ENCODE measurements around the gene HECA.
"Not testable (repeated sequence)": the region's sequence is repeated elsewhere in the genome, so short reads cannot be mapped to it uniquely, and the experiment has no call there.

HECA gene

GRCh38 chr6:139152088-139152891, 17.4 kb downstream of the HECA start:
- no peak for TF ChIP-seq CTCF (conservative IDR thresholded peaks at IDR 0.05; ENCODE audit: low read depth, low read length)
- no peak for DNase-seq (ENCODE audit: low read depth)
- no peak overlapping the region for H3K4me3 ChIP-seq (ENCODE audit: low read length)

DNA sequence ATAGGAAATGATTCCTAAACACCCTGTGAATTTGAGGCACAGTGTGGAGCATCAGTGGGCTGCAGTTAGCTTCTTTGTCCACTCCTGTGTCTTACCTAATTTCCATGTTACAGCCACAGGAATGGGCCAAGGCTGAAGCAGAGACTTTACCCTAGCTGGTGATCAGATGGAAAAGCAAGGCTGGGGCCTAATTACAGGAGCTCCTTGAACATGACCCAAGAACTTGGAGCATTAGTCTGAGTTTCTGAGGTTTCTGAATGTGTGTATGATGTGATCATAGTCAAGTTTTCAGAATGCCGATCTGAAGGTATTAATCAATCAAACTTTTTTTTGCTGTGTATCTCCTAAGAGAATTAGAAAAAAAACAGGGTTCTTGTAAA, 18.0 kb downstream of the HECA start:
- TF ChIP-seq CTCF (conservative IDR thresholded peaks at IDR 0.05; ENCODE audit: low read depth, low read length): no peak
- DNase-seq (ENCODE audit: low read depth): no peak

GRCh38 chr6:139153855-139154254, 19.0 kb downstream of the HECA start:
- no peak for TF ChIP-seq CTCF (conservative IDR thresholded peaks at IDR 0.05; ENCODE audit: low read depth, low read length)
- DNase-seq (ENCODE audit: low read depth): no peak
- no peak overlapping the region for H3K4me3 ChIP-seq (ENCODE audit: low read length)

More for the DNA sequence above, 18.0 kb downstream of the HECA start:
- H3K4me3 ChIP-seq (ENCODE audit: low read length): no peak overlapping the region

GRCh38 chr6:139154881-139155547, 20.1 kb downstream of the HECA start:
- no peak overlapping the region for H3K4me3 ChIP-seq (ENCODE audit: low read length)
- TF ChIP-seq CTCF (conservative IDR thresholded peaks at IDR 0.05; ENCODE audit: low read depth, low read length): no peak
- no peak for DNase-seq (ENCODE audit: low read depth)

DNA sequence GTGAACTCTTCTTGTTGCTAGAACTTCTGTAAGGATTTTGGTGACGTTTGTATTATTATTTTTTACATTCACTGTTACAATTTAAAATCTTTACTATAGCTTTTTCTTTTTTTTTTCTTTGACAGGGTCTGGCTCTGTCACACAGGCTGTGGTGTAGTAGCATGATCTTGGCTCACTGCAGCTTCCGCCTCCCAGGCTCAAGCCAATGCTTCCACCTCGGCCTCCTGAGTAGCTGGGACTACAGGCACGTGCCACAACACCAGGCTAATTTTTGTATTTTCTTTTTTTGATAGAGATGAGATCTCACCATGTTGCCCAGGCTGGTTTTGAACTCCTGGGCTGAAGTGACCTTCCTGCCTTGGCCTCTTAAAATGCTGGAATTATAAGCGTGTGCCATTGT, 21.2 kb downstream of the HECA start:
- DNase-seq (ENCODE audit: low read depth): no peak
- no peak overlapping the region for H3K4me3 ChIP-seq (ENCODE audit: low read length)
- TF ChIP-seq CTCF (conservative IDR thresholded peaks at IDR 0.05; ENCODE audit: low read depth, low read length): no peak

DNA sequence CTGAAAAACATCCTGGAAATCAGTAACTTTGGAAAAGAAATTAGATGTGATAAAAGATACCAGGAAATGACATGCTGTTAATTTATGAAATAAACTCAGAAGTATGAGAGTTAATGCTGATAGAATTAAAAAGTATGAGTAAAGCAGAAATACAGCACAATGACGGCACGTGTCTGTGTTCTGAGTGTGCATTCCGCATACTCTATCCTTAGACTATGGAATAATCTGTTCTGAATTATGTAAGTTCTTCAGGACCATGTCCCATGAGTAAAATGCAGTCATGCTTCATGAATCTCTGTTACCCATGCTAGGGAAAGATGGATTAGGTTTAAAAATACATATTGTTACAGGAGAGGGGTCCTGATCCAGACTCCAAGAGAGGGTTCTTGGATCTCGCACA, 21.7 kb downstream of the HECA start:
- H3K4me3 ChIP-seq (ENCODE audit: low read length): no peak overlapping the region
- no peak for TF ChIP-seq CTCF (conservative IDR thresholded peaks at IDR 0.05; ENCODE audit: low read depth, low read length)
- DNase-seq (ENCODE audit: low read depth): no peak

DNA sequence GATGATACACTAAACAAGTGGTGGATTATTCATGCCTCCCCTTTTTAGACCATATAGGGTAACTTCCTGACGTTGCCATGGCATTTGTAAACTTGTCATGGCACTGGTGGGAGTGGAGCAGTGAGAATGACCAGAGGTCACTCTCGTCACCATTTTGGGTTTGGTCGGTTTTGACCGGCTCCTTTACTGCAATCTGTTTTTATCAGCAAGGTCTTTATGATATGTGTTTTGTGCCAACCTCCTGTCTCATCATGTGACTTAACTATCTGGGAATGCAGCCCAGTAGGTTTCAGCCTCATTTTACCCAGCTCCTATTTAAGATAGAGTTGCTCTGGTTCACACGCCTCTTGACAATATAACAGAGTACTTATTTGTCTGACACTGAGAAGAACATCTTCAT, 22.2 kb downstream of the HECA start:
- H3K4me3 ChIP-seq (ENCODE audit: low read length): not testable (repeated sequence)

More for the DNA sequence above, 22.2 kb downstream of the HECA start:
- not testable (repeated sequence) for DNase-seq (ENCODE audit: low read depth)
